GM21737 (cell line): ENCODE measurements around the gene WNT3.
"Not testable (repeated sequence)": the region's sequence is repeated elsewhere in the genome, so short reads cannot be mapped to it uniquely, and the experiment has no call there.

Source experiments
- ATAC-seq: cut with Tn5 transposase; IDR thresholded peaks from one replicate; pipeline ENCODE4 v1.9.1; 2021; ENCODE audit warnings: mild to moderate bottlenecking, moderate library complexity; ENCODE audit not compliant: unreplicated experiment

WNT3 gene

DNA sequence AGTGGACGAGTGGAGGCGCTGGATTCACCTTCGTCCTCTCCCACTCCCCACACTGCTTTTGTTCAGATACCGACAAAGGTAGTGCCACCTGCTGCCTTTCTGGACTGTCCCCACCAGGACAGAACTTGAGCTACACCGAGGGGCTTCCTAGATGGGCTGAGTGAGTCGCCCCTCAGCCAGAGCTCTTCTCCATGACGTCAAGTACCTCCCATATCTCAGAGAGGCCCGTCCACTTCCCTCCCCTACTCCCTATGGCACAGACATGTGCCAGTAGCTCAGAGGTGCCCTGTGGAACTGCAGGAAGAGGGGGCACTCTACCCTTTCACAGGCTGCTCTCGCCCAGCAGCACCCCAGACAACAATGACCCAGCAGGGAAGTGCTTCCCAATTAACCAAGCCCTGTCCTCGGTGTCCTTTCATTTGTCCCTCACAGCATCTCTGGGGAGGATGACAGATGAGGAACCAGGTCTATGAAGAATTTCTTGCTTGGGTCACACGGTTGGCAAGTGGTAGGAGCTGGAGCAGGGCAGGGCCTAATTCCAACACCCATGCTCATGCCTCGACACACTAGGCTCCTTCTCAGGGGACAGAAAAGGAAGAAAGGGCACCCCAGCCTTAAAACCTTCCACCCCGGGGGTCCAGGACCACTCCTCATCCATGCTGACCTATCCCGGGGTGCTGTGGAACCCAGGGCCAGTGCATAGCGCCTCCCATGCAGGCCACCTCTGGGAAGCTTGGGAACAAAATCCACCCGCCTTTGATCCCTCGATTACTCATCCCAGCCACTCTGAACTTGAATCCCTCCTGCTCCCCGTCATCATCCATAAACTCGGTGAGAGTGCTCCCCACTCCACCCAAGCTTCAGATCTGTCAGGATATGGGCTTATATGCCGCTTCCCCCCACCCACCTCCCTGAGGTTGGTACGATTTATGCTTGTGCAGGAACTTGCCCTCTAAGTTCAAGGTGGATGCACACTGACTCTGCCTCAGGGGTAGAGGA lies 51.7 kb downstream of the WNT3 start:
- no peak for ATAC-seq

DNA sequence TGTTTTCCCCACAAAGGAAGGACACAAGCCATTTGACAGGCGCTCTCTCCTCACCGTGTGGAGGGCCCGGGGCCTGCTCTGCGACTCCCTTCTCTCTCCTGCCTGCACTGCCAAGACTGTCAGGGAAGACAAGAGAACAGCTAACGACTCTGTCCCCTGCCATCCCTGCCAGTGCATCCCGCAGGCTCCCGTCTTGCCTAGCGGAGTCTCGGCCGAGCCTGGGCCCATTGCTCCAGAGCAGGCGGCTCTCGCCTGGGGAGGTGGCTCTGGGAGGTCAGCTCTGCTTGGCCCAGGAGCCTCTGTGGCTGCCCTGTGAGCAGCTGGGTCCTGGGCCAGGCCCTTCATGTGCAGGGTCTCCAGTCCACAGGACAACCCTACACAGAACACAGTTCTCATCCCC lies 53.0 kb downstream of the WNT3 start:
- no peak for ATAC-seq

GRCh38 chr17:46764709-46765401 lies 53.6 kb downstream of the WNT3 start:
- no peak for ATAC-seq

DNA sequence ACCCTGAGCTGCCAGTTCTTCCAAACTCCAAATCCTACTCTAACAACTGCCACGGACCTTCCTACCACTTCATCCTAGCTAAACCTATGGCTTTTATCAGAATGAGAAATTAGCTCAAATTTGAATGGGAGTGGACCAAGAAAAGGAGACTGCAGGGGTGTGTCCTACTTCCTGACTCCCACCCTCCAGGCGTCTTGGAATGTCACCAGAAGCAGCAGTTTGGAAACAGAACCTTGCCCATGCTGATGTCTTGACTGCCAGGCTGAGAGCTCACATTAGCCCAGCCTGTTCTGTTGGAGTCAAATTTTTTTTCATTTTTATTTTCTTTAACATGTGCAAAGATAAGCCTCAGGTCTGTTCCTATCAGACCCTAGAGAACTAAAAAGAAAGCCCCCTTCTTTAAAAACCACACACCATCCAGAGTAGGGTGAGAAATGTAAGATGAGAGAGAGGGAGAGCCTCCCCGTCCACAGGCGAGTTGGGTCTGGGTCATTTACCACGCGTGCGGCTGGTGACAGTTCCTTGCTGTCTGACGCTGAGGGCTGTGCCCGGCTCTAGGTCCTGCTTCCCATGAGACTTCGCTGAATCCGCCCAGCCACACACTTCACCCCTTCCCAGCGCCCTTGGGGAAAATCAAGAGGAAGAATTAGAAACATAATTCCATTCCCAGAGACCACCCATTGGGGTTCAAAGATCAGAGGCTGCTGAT lies 54.3 kb downstream of the WNT3 start:
- ATAC-seq, result no peak

DNA sequence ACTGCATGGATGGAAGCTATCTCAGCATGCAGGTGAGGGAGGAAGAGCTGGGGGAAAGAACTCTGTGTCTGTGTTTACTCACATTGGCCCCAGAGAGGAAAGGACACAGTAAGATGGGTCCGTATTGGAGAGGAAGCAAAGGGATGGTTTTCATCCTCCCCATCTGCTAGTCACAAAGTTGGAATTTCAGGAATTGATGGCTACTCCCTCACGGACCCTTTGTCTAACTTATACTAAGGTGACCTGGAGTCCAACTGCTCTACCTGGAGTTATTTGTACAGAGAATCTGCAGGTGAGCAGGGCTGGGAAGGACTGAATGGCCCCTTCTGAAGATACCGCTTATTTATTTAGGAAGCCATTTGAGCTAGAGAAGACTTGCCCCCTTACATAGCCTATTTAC lies 55.1 kb downstream of the WNT3 start:
- no peak for ATAC-seq

DNA sequence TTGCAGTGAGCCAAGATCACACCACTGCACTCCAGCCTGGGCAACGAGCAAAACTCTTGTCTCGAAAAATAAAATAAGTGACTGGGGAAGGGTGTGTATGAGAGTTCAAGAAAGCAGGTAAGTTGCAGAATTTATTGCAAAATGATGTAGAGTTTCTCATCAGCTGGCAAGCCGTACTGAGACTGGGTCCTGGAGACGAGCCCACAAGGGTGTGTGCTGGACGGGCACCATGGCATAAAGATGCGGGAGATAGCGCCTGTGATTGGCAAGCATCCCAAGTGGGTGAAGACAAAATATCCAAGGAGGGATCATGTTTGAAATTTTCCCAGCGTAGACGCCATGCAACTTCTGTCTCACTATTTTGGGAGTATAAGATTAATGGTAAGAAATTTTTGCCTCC lies 59.4 kb downstream of the WNT3 start:
- ATAC-seq, result no peak

GRCh38 chr17:46758614-46759013 lies 59.9 kb downstream of the WNT3 start:
- no peak for ATAC-seq

- ATAC-seq, result not testable (repeated sequence)
Measured at GRCh38 chr17:46757588-46757987, 60.9 kb downstream of the WNT3 start.

DNA sequence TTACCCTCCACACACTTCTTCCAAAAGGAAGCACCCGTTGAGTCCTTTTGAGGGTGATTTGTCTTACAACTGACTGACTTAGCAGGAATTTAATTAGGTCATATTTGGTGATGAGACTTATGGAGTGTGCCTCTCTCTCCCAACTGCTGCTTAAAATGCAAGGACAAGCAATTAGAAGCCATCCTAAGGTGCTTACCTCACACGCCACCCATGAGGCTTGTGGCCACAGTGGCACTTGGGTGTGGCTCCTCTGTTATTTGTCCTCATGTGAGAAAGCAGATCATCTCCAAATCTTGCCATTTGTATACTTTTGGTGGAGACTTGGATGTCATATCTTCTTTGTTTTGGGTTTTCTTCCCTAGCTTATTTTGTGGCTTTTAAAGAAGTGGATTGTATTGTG lies 61.6 kb downstream of the WNT3 start:
- no peak for ATAC-seq

DNA sequence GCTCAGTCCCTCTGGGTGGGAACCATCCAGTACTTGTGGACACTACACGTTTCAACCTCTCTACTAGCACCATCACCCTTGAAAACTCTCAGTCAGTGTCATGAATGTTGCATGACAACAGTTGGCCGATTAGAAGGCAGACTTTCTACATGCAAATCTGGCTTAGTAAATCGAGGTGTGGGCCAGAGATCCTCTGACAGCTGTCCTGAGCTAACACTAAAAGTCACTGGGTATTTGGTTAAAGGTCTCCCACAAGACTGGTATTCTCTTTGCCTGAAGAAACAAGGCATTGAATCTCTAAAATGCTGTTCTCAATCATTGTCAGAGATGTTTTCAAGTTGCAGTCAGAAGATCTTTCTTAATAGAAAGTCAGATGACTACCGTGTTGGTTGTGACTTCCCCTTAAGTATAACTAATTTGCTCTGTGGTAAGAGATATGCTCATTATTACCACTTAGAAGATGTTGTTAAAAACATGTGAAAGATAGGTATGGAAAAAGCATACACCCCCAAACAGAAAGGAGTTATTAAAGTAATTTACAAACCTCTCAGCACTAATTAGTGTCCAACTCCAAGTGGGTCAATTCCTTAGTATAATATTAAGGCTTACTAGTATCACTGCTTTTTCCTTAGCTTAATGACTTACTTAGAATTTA lies 62.3 kb downstream of the WNT3 start:
- no peak for ATAC-seq

DNA sequence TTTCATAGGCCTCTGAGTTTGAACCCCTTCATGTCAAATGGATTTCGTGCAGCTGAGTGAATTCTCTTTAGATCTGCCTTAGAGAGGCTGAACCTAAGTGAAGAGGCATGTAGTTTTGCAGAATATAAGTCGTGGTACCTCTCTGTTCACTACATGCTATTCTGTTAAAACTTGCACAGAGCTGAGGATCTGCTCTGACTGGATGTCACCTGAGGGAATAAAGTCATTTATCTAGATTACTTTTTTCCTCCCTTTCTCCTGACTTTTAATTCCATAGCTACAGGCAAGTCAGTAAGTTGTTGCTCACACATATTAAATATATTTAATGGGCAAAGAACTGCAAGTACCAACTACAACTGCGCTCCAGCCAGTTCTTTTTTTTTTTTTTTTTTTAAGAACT lies 64.7 kb downstream of the WNT3 start:
- no peak for ATAC-seq

- ATAC-seq, result no peak
Measured at GRCh38 chr17:46751425-46751824, 67.1 kb downstream of the WNT3 start.

GRCh38 chr17:46745376-46745775 lies 73.1 kb downstream of the WNT3 start:
- ATAC-seq, result no peak

DNA sequence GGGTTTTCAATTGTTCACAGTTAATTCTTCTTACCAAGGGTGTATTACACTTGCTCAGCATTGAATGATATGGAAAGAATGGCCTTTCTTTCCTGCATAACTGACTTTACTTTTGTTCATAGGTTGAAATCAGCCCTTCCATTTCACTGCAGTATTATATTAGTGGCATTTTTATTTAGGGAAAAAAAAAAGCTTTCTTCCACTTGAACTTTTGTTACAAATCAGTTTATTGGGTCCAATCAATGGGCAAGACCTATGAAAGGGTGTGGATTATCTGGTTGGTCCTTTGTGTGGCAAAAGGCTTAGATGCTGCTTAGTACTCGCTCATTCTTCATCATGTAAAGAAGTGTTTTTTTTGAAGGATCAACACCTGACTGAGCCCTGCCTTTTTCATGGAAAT lies 74.1 kb downstream of the WNT3 start:
- no peak for ATAC-seq

DNA sequence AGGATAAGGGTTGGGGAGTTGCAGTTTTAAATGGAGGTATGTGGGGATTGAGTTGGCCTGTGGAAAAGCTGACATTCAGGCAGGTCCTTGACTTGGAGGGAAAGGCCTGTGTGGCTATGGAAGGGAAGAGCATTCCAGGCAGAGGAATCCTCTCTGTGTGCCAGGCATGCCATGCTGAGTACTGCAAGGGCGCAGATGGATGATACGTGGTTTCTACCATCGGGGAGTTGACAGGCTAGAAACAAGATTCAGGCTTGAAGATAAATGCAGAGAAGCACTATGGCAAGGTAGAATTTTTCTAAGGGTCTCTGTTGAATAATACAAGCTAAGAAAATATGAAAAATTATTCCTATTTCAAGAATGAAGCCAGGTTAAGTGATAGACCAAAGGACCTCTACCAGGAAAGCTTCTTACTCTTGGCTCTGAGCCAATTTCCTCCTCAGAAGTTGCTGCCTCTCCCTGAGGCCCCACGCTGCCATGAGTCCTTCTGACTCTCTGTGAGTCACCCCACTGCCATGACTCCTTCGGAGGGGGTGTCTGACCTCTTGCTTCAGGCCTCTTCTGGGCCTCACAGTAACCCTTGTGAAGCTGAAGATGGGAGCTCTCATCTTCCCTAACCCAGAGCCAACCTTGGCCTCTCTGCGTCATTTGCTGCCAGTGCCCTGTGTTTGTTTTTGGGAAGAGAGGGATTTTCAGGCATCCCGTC lies 75.8 kb downstream of the WNT3 start:
- ATAC-seq, result no peak

GRCh38 chr17:46741122-46741730 lies 77.3 kb downstream of the WNT3 start:
- no peak for ATAC-seq

GRCh38 chr17:46739982-46740381 lies 78.5 kb downstream of the WNT3 start:
- ATAC-seq, result no peak

DNA sequence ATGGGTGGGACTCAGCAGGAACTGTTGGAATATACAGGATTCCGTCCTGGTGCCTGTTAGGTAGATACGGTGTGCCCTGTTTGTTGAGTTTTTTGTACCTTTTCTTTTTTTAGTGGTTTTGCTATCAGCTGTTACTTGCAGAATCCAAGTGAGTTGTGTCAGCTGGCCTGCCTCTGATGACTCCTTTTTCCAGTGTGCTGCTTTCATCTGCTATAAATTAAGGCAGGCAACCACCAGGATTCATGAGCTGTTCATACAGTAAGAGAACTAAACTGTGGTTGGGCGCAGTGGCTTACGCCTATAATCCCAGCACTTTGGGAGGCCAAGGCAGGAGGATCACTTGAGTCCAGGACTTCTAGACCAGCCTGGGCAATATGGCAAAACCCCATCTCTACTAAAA lies 79.9 kb downstream of the WNT3 start:
- no peak for ATAC-seq

DNA sequence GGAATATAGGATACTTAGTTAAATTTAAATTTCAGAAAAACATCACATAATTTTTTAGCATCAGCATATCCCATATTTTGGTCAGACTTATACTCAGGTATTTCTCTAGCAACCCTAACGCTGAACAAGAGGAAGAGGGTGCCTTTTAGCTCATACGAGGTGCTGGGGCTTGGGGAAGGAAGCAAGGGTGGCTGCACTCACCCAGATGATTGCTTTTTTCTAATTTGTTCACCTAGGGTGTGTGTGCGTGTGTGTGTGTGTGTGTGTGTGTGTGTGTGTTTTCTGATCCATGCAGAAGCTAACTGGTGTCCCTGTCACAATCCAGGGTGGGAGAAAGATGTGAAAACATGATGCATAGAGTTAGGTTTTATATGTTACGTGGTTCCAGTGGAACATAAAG lies 81.2 kb downstream of the WNT3 start:
- no peak for ATAC-seq

GRCh38 chr17:46736100-46736499 lies 82.4 kb downstream of the WNT3 start:
- no peak for ATAC-seq
